HG03432 (cell line): ENCODE data around the gene ST6GALNAC1.

Experiments
- ATAC-seq: cut with Tn5 transposase; IDR thresholded peaks from one replicate; pipeline ENCODE4 v1.9.1; 2021; ENCODE audit warnings: mild to moderate bottlenecking, moderate library complexity; ENCODE audit not compliant: unreplicated experiment

ST6GALNAC1 gene, protein sequence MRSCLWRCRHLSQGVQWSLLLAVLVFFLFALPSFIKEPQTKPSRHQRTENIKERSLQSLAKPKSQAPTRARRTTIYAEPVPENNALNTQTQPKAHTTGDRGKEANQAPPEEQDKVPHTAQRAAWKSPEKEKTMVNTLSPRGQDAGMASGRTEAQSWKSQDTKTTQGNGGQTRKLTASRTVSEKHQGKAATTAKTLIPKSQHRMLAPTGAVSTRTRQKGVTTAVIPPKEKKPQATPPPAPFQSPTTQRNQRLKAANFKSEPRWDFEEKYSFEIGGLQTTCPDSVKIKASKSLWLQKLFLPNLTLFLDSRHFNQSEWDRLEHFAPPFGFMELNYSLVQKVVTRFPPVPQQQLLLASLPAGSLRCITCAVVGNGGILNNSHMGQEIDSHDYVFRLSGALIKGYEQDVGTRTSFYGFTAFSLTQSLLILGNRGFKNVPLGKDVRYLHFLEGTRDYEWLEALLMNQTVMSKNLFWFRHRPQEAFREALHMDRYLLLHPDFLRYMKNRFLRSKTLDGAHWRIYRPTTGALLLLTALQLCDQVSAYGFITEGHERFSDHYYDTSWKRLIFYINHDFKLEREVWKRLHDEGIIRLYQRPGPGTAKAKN

DNA sequence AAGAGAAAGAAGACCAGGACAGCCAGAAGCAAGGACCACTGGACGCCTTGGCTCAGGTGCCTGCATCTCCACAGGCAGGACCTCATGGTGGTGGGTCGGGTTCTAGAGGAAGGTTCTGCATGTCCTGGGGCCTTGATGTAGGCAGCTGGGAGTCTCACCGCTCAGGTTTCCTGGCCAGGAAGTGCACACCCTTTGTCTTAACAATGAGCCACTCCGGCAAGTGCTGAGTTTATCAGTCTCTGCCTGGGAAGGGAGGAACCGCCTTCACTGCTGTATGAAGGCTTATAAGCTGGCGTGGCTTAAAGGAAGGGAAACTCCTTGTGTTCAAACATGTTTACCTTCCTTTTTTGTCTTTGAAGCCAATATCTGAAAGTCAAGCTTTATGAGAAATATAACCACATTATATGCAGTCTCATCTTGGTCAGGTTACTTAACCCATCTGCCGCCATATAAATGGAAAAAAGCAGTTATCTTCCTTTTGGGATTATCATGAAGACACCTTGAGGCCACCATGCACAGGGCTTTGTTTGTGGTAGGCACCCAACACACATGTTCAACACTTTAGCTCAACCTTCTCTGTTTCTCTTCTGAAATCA lies at the start of gene ST6GALNAC1:
ST6GALNAC1 (minus strand) TSS at position 205 of the 596 bp plus-strand sequence; CDS start at position 86, 119 bp downstream.
- ATAC-seq = no peak

DNA sequence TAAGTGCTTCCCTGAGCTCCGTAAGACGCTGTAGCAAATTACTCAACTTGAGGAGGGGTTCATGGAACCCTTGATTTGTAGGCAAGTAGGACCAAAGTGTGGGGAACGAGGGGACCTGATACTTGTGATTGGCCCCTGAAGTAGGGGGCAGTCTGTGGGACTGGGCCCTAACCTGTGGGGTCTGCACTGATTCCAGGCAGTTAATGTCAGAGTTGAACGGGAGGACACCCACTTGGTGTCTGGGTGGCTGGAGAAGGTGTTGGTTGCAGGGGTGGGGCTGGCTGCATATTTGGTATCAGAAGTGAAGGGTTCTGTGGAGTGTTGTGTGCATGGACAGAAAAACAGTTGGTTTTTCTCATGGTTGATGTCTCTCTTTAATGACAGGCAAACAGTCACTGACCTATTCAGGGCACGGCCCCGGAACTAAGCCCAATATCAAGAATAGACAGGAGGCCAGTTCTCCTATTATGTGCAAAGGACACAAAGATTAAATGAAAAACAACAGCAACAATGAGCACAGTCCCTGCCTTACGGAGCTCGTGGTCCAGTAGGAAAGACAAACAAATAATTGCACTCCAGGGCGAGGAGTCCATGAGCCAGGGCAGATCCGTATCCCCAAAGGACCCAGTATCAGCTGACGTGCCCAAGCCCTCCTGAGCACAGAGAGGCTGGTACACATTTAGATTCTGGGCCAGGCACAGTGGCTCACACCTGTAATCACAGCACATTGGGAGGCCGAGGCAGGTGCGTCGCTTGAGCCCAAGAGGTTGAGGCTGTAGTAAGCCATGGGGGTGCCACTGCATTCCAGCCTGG lies 48.0 kb upstream of the ST6GALNAC1 start:
- ATAC-seq = no peak

DNA sequence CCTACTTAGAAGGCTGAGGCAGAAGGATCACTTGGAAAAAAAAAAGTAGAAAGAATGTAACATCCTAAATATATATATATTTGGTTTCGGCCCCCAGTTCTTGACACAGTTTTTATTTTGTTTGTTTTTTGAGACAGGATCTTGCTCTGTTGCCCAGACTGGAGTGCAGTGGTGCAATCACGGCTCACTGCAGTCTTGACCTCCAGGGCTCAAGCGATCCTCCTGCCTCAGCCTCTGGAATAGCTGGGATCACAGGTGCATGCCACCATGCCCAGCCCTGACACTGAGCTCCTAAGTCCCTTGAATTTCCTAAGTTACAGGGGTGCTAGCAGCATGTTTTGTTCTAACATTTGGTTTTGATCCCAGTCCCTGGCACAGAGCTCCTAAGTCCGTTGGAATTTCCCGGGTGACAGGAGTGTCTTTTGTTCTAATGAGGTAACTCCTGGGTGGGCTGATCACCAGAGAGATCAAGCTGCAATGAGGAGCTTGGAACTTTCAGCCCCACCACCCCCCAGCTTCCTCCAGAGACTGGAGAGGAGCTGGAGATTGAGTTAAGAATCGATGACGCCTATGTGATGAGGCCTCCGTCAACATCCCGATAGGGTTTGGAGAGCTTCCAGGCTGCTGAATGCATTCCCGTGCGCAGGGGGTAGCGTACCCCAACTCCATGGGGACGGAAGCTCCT lies 47.2 kb upstream of the ST6GALNAC1 start:
- no peak for ATAC-seq

DNA sequence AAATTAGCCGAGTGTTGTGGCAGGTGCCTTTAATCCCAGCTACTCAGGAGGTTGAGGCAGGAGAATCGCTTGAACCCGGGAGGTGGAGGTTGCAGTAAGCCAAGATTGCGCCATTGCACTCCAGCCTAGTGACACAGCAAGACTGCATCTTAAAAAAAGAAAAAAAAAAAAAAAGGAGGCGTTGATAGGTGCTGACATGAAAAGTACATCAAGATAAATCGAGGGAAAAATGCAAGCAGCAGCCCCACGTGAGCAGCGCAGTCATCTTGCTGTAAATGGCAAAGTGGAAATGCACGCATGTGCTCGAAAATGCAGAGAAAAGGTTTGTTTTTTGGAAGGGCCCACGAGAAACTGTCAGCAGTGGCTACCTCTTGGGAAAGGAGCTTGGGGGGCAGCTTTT lies 46.3 kb upstream of the ST6GALNAC1 start:
- ATAC-seq = no peak

DNA sequence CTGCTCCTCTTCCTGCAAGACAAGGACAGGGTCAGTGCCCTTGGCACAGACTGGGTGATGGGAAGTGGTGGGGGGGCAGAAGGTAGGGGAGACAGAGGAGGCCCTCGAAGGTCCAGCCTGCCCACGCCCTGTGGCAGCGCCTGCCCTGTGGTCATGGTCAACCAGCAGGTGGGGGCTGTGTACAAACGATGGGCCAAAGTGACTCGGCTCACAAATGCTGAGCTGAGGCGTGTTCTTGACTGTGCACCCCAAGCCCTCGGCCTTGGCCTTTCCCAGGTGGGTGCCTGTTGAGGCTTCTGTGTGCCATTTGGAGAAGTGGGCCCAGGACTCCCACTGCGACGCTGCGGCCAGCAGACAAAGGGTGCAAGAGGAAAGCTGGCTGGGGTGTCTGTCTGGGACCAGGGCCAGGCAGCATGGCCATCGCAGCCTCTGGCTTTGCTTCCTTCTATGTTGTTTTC lies 44.6 kb upstream of the ST6GALNAC1 start:
- no peak for ATAC-seq

DNA sequence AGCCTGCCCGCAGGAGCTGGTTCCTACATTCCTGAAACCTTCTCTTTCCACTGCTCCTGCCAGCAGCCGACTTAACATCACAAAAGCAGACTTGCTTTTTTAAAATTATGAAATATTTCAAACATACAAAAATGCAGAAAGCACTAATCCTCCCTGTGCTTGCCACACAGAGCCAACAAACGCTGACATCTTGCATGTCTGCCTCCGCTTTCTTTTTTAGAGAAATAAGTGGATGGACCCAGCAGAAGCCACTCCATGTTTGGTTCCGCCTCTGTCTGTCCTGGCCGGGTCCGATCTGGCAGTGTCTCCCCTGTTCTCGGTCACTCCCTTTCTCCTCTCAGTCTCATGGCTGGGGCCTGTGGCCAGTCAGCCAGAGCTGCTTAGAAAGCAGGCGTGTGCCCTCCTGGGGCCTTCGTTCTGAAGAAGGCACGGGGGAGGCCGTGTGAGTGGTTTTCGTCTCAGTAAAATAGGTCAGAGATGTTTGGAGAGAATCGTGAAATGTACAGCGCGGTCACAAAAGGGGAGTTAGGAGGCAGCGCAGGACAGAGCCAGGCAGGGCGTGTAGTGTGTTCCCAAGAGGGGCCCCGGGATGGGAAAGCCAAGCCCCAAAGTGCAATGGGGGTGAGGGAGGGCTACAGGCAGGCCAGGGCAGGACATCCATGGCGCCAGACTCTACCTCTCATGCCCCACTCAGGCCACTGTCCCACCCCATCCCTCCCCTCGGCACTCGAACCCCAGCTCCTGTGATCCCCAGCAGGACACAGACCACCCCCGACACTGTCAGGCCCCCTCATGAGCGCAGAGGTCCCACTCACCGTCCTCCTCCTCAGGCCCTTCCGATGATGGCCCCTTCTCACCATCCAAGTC lies 44.0 kb upstream of the ST6GALNAC1 start:
- no peak for ATAC-seq

DNA sequence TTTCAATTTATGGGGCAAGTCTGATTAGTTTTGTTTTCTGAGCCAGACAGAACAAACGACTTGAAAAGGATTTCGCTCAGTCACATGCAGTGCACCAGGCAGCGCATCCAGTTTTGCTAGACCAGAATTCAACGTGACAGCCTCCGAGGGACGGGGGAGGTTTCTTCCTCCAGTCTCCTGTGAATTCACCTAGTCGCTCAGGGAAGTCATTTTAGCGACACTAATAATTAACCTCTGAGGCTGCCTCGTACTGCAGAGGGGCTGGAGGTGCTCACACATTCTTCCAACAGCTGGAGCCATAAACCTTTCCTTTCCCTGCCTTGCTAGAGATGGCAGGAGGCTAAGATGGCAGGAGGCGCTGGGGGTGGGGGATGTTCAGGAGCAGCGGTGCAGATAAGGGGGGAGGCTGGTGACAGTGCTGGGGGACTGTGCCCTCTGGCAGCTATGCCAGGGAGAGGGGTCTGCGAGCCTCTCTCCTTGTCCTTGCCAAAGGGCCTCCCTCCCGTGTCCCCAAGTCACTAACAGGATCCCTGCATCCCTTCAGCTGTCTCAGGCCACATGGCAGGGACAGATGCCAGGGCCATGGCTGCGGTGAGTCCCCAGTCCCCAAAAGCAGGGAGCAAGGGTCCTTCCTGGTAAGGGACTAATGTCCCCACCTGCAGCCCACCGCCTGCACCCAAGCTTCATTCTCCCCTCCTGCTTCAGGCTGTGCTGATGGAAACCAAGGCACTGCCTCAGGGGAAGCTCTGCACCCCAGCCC lies 43.2 kb upstream of the ST6GALNAC1 start:
- no peak for ATAC-seq

DNA sequence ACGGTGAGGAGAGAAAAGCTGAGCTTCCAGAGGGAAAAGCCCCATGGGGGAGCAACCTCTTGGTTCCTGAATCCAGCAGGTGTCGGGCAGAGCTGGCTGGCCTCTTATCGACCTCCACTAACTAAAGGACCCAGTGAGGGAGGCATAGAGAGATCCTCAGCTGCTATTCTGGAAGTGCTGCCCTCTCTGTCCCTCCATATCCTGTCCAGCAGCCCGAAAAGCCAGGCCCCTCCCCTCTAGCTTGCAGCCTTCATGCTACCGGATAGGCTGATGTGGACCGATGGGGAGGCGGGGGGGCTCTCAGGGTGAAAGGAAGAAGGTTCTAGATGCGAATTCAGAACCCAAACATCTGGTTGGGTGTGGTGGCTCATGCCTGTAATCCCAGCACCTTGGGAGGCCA lies 42.3 kb upstream of the ST6GALNAC1 start:
- no peak for ATAC-seq

DNA sequence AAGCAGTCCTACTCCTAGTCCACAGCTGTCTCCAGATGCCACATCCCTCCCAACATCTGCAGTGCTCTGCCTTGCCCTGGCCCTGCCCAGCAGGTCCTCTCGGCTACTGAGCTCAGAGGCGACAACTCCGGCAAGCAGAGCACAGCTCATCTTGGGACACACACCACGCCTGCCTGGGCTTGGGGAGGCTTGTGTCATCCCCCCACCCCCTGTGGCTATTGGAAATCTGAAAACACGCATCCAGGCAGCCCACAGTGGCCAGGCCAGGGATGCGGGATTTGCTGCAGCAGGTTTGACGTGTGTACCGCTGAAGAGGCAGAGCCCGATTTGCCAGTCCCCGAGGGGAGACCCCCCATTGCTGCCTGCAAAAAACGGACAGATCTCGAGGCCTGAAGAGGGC lies 41.8 kb upstream of the ST6GALNAC1 start:
- no peak for ATAC-seq

DNA sequence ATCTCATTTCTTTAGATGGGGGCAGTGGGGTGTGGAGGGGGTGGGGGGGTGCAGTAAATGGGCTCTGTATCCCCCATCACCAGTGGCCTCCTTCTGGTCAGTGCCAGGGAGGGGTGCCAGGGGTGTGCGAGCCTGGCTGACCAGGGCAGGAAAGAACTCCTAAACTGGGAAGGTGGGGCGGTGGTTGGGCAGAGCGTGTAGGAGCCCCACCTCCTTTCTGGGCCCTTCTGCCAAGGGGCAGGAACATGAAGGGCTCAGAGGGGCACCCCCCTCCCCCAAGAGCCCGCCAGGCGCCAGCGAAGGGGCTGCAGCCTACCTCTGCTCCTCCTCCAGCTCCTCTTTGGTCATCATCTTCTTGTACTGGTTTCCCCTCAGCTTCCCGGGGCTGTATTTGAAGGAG lies 41.2 kb upstream of the ST6GALNAC1 start:
- ATAC-seq = no peak

DNA sequence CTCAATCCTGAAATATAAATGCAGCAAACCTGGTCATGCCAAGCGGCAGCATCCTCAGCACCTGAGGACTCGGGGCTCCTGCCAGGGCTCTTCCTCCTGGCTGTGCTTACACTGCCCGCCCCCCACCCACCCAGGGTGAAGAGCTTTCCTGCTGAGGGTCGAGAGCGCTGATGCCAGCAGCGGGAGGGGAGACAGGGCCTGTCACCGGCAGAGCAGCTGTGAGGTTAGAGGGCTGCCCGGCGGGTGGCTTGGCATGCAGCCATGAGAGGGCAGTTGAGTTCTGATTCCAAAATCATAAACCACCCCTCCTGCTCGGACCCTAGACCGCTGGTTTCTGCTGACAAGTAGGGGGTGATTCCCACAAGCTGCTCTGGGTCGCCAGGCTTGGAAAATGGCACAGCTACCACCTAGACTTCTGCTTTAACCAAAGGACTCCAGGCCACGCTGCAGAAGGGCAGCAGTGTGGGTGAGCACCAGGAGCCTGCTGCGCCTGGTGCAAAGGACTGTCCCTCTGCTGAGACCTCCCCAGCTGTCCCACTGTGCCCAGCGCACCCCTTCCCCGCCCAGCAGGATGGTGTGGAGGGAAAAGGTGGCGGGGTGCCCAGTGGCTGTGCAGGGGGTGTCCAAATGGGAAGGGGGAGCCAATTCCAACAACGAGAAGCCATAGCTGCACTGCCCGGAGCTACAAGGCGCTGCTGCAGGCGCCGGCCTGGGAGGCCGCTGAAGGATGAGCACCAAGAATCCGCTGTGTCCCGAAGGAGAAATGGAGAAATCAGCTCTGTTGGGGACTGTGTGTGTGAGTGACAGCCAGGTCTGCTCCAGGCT lies 40.6 kb upstream of the ST6GALNAC1 start:
- no peak for ATAC-seq

DNA sequence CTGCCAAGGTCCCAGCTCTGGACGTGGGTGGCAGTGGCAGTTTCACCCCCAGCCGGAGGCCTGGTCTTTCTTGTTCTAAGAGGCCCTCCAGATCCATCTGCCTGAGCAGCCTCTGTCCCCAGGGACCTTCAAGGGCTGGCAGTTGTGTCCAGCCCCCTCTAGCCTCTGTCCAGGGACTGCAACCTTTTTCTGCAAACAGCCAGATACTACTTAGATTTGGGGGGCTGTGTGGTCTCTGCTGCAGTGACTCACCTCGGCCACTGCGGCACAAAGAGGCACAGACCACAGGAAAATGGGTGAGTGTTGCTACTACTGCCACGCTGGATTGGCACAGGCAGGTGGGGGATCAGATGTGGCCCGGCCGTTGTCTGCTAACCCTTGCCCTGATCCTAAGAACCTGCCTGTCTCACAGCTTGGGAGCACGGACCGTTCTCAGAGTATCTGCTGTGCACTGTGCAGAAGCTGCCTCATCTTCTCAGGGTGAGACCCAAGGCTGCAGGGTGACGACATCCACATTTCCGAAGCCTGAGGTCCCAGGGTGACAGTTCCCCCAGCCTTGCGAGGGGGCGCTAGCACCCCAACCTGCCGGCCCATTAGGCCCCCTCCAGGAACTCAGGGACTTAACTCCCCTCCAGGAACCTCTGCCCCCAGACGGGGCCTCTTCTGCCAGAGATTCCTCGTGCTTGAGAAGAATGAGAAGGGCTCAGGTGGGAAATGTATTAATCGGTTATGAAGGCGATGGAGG lies 39.6 kb upstream of the ST6GALNAC1 start:
- no peak for ATAC-seq

DNA sequence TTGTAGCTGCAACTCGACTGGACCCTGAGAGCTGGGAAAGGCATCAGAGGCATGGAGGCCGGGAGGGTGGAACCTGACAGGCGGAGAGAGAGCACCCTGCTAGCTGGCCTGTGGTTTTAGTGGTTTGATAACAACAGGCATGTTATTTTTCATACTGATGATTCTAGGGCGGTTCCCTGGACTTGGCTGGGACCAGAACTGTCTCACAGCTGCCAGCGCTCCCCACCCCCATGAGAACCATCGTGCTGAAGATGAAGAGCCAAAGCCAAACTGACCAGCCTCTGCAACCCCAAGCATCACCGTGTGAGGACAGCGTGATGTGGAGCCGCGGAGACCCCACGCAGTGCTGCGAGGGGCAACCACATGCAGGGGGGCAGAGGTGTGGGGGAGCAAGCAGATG lies 38.7 kb upstream of the ST6GALNAC1 start:
- ATAC-seq = no peak

DNA sequence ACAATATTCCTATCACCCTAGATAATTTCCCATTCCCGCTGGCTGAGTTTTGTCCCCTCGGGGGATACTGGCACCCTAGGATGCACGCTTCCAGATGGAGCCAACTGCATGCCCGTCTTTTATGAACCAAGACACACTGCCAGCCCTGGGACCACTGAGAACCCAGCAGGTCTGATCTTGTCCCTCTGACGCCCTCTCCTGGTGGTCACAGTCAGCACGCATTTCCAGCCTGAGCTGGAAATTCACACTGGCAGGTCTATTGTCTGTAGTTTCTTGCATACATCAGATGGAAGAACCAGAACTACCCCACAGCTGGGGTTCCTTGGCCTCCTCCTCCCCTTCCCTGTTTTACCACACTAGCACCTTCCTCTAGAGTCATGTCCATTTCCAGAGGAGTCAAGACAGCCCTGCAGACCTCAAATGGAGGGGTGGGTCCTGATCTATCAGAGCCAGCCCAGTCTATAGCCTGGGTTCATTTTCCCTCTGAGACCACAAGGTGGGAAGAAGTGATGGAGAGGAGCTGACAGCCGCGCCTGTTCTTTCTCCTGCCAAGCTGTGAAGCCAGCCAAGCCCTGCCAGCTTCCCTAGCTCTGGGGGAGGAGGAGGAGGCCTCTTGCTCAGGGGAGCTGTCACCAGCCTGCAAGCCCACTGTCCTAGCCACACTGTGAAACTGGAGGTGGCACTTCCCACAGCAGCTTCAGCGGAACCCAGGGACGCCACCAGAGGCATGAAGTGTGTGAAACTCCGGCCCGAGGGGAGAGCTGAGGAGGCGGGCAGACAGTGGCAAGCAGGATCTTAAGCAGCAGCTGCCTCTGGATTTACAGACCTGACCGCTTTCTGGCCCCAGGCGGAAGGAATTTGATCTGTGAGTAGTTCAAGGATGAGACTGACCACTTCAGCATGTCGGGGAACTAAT lies 37.9 kb upstream of the ST6GALNAC1 start:
- no peak for ATAC-seq

DNA sequence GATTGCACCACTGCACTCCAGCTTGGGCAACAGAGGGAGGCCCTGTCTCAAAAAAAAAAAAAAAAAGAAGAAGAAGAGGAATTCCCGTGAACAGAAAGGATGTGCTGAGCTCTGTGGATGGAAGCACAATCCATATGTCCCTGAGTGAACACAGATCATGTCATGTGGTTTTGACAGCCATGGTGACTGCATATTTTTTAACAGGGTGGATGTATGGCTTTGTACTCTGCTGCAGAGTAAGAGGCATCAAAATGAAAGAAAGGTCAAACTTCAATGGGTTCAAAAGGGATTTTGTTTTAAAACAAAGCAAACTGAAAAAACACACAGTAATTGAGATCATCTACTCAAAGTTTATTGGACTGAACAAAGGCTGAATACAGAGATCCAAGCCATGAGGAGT lies 35.7 kb upstream of the ST6GALNAC1 start:
- ATAC-seq = no peak

DNA sequence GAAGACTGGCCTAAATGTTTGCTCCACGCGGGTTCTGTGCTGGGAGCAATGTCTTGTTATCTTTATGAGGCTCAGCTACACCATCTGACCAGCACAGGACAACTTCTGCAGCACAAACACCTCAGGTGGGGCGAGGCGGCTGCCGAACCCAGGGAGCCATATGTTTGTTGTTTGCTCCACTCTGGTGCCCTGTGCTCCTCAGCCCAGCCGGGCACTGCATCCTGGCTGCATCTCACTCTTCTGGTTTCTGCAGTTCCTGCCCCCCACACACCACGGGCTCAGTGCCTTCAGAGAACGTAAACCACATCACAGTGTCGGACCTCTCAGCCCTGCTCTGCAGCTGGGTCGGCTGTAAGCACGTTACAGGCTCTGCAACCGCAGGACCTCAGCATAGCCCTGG lies 34.8 kb upstream of the ST6GALNAC1 start:
- ATAC-seq = no peak
